ENCODE measurements around the gene TM2D3. TPM values are rescaled to one million over a fixed set of nuclear protein-coding genes. Genes with fewer than 3 reads are reported as not detected.

The TM2D3 gene
- total and polyA plus RNA-seq, 11 donors, result 43.7 to 63.8 (median 49.5) TPM

DNA sequence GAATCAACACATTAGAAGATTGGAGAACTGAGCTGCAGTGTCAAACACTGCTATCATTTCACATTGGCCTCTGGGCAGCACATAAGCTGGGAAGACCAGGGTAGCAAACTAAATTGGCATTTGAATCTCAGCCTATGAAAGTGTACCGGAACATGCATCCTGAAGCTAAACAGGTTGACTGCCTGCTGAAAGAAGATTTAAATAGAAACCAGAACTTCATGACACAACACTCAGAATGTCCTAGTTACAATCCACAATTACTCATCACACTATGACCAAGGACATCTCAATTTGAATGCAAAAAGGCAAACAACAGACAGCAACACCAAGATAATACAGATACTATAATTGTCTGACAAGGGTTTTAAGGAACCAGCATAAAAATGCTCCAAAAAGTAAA is 26.2 kb downstream of the TM2D3 start:
- Histone ChIP-seq H3K36me3 (no peaks in the 10 kb centered on the region), H3K9me3 (peaks cover 0 to 10% (median 0%) of the 10 kb centered on the region in 12 donors), H3K4me1 (peaks cover 0 to 10% (median 0%) of the 10 kb centered on the region in 12 donors), H3K27me3 (no peaks in the 10 kb centered on the region), H3K27ac (peak overlapping the region in 9 of 12 donors; percentile 16 to 74 (median 39)), H3K4me3 (no peak overlapping the region)
- TF ChIP-seq POLR2A (IDR thresholded peaks at IDR 0.05), result no peak
- TF ChIP-seq, protein P1, sequence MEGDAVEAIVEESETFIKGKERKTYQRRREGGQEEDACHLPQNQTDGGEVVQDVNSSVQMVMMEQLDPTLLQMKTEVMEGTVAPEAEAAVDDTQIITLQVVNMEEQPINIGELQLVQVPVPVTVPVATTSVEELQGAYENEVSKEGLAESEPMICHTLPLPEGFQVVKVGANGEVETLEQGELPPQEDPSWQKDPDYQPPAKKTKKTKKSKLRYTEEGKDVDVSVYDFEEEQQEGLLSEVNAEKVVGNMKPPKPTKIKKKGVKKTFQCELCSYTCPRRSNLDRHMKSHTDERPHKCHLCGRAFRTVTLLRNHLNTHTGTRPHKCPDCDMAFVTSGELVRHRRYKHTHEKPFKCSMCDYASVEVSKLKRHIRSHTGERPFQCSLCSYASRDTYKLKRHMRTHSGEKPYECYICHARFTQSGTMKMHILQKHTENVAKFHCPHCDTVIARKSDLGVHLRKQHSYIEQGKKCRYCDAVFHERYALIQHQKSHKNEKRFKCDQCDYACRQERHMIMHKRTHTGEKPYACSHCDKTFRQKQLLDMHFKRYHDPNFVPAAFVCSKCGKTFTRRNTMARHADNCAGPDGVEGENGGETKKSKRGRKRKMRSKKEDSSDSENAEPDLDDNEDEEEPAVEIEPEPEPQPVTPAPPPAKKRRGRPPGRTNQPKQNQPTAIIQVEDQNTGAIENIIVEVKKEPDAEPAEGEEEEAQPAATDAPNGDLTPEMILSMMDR (IDR thresholded peaks at IDR 0.05), result no peak
- intact Hi-C loops (cut with DNase I), result no loop called here
- DNase-seq (no peak), ATAC-seq (peak; percentile 84 to 97 (median 90))
- WGBS, 4 donors, result 51 to 78% (median 59%) methylated on average over 1 of the region's 1 CpG

DNA sequence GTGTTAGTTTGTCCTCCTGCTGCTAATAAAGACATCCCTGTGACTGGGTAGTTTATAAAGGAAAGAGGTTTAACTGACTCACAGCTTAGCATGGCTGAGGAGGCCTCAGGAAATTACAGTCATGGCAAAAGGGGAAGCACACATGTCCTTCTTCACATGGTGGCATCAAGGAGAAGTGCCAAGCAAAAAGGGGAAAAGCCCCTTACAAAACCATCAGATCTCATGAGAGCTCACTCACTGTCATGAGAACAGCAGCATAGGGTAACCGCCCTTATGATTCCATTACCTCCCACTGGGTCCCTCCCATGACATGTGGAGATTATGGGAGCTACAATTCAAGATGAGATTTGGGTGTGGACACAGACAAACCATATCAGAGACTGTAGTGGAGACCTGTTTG is 27.0 kb downstream of the TM2D3 start:
- no peak for DNase-seq
- peak overlapping the region in 5 of 12 donors; percentile 16 to 74 (median 47) for H3K27ac ChIP-seq
- intact Hi-C loops (cut with DNase I), result no loop called here
- no peaks in the 10 kb centered on the region for H3K27me3 ChIP-seq
- no peaks in the 10 kb centered on the region for H3K36me3 ChIP-seq
- TF ChIP-seq POLR2A (IDR thresholded peaks at IDR 0.05), result no peak
- TF ChIP-seq, protein P1 (IDR thresholded peaks at IDR 0.05), result no peak
- WGBS, 4 donors, result 70 to 100% (median 97%) methylated on average over 1 of the region's 1 CpG
- H3K4me3 ChIP-seq, result no peak overlapping the region
- ATAC-seq, result peak in 1 of 4 donors; percentile 14
- peaks cover 0 to 18% (median 0%) of the 10 kb centered on the region in 12 donors for H3K4me1 ChIP-seq
- peaks cover 0 to 10% (median 0%) of the 10 kb centered on the region in 12 donors for H3K9me3 ChIP-seq

DNA sequence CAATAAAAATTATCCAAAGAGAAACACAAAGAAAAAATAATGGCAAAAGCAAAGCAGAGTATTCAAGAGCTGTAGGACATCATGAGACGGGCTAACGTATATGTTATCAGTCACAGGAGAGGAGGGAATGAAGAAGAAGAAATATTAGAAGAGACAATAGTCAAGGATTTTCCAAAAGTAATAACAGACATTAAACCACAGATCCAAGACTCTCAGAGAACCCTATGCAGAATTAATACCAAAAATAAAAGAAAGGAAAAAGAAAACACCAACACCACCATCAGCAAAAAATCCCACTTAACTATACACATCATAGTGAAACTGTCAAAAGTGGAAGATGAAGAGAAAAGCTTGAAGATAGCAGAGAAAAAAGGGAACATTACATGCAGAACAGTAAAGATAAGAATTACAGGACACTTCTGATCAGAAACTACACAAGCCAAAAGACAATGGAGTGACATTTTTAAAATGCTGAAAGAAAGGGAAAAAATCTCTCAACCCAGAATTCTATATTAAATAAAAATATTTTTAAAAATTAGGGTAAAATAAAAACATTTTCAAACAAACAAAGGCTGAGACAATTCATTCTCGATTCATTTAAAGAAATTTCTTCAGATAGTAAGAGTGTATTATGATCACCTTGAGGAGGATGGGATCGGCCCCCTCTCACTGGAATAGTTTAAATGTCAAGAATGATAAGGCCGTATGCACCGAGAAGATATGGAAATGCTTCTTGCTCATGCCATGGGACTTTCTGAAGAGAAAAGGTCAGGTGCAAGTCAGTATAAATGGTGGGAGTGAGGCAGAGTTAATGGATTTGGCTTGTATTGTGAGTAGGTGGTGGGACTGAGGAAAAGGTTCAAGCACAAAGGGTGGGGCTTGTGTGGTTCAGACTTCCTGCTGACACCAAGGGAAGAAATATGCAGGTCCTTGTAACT is 28.5 kb downstream of the TM2D3 start:
- Histone ChIP-seq H3K36me3 (no peaks in the 10 kb centered on the region), H3K4me1 (peaks cover 0 to 23% (median 2%) of the 10 kb centered on the region in 12 donors), H3K27me3 (no peaks in the 10 kb centered on the region), H3K4me3 (no peak overlapping the region), H3K27ac (no peak overlapping the region), H3K9me3 (peaks cover 0 to 10% (median 0%) of the 10 kb centered on the region in 12 donors)
- WGBS, 4 donors, result 92 to 97% (median 95%) methylated on average over 6 of the region's 6 CpGs
- ATAC-seq (no peak), DNase-seq (no peak)
- TF ChIP-seq, protein P1 (IDR thresholded peaks at IDR 0.05), result no peak
- TF ChIP-seq POLR2A (IDR thresholded peaks at IDR 0.05), result no peak
- intact Hi-C loops (cut with DNase I), result no loop called here

DNA sequence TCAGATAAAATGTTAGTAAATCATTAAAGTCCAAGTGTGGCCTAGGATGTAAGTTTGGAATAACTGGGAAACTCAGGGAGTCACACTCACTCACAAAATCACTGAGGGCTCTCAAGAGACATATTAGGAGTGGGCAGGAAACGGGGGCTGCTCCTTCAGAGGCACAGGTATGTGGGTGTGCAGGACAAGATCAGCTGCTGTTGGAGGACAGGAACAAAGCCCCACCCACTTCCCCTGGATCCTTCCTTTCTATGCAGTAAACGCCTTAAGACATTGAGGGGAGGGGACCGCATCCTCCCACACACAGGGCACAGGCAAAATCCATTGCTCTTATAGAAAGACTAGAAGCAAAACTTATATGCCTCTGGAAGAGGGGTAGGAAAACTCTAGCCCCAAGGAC is 30.2 kb downstream of the TM2D3 start:
- DNase-seq (no peak), ATAC-seq (no peak)
- Histone ChIP-seq H3K4me3 (no peak overlapping the region), H3K27ac (no peak overlapping the region), H3K27me3 (no peaks in the 10 kb centered on the region), H3K9me3 (peaks cover 0 to 10% (median 0%) of the 10 kb centered on the region in 12 donors), H3K4me1 (peaks cover 0 to 39% (median 7%) of the 10 kb centered on the region in 12 donors), H3K36me3 (no peaks in the 10 kb centered on the region)
- intact Hi-C loops (cut with DNase I), result loop anchor here in 1 of 10 donors (2.0 kb wide), 1 partner anchor 17 kb away; no protein-coding TSS in a partner anchor
- WGBS, 4 donors, result 62 to 76% (median 71%) methylated on average over 3 of the region's 3 CpGs
- TF ChIP-seq POLR2A (IDR thresholded peaks at IDR 0.05), result no peak
- TF ChIP-seq, protein P1 (IDR thresholded peaks at IDR 0.05), result no peak

Data from heart left ventricle (tissue), 16 donors.